ENCODE measurements around the gene GIPC1. TPM values are rescaled to one million over a fixed set of nuclear protein-coding genes. Genes with fewer than 3 reads are reported as not detected.

The GIPC1 gene
- total RNA-seq, 3 donors from 2014 or later: 199 to 374 (median 300) TPM

- no peaks in the 10 kb centered on the region for H3K36me3 ChIP-seq (ENCODE audit: low read depth)
- TF ChIP-seq CTCF (IDR thresholded peaks at IDR 0.05): no peak
- H3K4me1 ChIP-seq (ENCODE audit: low read depth): no peaks in the 10 kb centered on the region
- no peak overlapping the region for H3K4me3 ChIP-seq
- no peak for ATAC-seq
- intact Hi-C loops (cut with DNase I, micrococcal nuclease): no loop called here
- no peaks in the 10 kb centered on the region for H3K9me3 ChIP-seq
- no peak for DNase-seq
These were observed 45.1 kb downstream of the GIPC1 start for GRCh38 chr19:14450876-14451275.

GRCh38 chr19:14450168-14450874 is 45.6 kb downstream of the GIPC1 start:
- intact Hi-C loops (cut with DNase I, micrococcal nuclease): no loop called here
- no peaks in the 10 kb centered on the region for H3K36me3 ChIP-seq (ENCODE audit: low read depth)
- ATAC-seq (peak; percentile 72), DNase-seq (peak; percentile 30 to 68 (median 39))
- H3K9me3 ChIP-seq: no peaks in the 10 kb centered on the region
- no peak for TF ChIP-seq CTCF (IDR thresholded peaks at IDR 0.05)
- H3K4me1 ChIP-seq (ENCODE audit: low read depth): no peaks in the 10 kb centered on the region
- H3K4me3 ChIP-seq: no peak overlapping the region

- no peak for DNase-seq
- TF ChIP-seq CTCF (IDR thresholded peaks at IDR 0.05): no peak
- Histone ChIP-seq H3K4me1 (ENCODE audit: low read depth) (no peaks in the 10 kb centered on the region), H3K9me3 (no peaks in the 10 kb centered on the region), H3K36me3 (ENCODE audit: low read depth) (peaks cover 3% of the 10 kb centered on the region), H3K4me3 (no peak overlapping the region)
- intact Hi-C loops (cut with DNase I, micrococcal nuclease): no loop called here
- no peak for ATAC-seq
These were observed 46.6 kb downstream of the GIPC1 start for GRCh38 chr19:14449321-14449720.

DNA sequence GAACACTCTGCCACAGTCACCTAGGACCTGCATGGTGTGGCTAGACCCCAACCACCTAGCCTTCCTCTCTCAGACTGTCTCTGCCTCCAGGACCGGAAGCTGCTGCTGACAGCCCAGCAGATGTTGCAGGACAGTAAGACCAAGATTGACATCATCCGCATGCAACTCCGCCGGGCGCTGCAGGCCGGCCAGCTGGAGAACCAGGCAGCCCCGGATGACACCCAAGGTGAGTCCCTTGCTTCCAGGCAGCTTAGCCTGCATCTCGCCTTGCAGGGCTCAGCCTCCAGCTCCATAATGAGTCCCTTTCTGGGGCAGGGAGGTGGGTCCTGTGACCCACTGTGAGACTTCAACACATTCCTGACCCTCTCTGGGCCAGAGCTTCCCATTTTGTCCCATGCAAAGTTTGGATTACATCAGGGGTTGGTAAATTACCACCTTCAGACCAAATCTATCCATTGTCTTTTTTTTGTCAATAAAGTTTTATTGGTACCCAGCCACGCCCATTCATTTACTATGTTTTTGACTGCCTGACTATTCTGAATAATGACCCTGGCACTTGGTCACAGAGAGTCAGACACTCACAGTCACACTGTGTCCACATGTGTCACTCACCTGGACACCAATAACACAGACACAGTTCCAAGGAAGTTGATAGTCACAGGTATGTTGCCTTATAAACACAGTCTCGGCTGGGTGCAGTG is 49.4 kb downstream of the GIPC1 start:
- intact Hi-C loops (cut with DNase I, micrococcal nuclease): no loop called here
- no peak for TF ChIP-seq CTCF (IDR thresholded peaks at IDR 0.05)
- DNase-seq: no peak
- Histone ChIP-seq H3K9me3 (no peaks in the 10 kb centered on the region), H3K4me3 (no peak overlapping the region), H3K36me3 (ENCODE audit: low read depth) (peaks cover 3% of the 10 kb centered on the region), H3K4me1 (ENCODE audit: low read depth) (no peaks in the 10 kb centered on the region)
- ATAC-seq: peak; percentile 36

GRCh38 chr19:14443632-14444216 is 52.2 kb downstream of the GIPC1 start:
- DNase-seq: no peak
- no peak for ATAC-seq
- peaks cover 11% of the 10 kb centered on the region for H3K4me1 ChIP-seq (ENCODE audit: low read depth)
- H3K36me3 ChIP-seq (ENCODE audit: low read depth): peaks cover 3% of the 10 kb centered on the region
- TF ChIP-seq CTCF (IDR thresholded peaks at IDR 0.05): no peak
- H3K4me3 ChIP-seq: no peak overlapping the region
- intact Hi-C loops (cut with DNase I, micrococcal nuclease): no loop called here
- no peaks in the 10 kb centered on the region for H3K9me3 ChIP-seq

Measured in mucosa of descending colon (tissue), 3 donors.